NCI-H2029 treated with DMSO at 0.1 percent for 48 hours (cell line): ENCODE measurements around the gene SYNE2.
A peak's percentile ranks its signal among the peaks of the same experiment; 100 is the strongest.
"Not testable (repeated sequence)": the region's sequence is repeated elsewhere in the genome, so short reads cannot be mapped to it uniquely, and the experiment has no call there.

ENCODE experiments used
- DNase-seq: peaks from one replicate; lab custom pipeline; 2025; lab: John Stamatoyannopoulos, UW

Gene SYNE2

GRCh38 chr14:63852817-63853731 lies at the start of gene SYNE2:
TSS of gene SYNE2 (plus strand) at chr14:63853004. CDS start at chr14:63909149, 56,145 bp downstream.
- DNase-seq = no peak

GRCh38 chr14:63803221-63803791 lies 49.5 kb upstream of the SYNE2 start:
- DNase-seq = not testable (repeated sequence)

GRCh38 chr14:63806064-63806463 lies 46.7 kb upstream of the SYNE2 start:
- not testable (repeated sequence) for DNase-seq

- DNase-seq = not testable (repeated sequence)
These were observed 41.1 kb upstream of the SYNE2 start for GRCh38 chr14:63811692-63812091.

GRCh38 chr14:63833728-63834127 lies 19.1 kb upstream of the SYNE2 start:
- DNase-seq = no peak

- no peak for DNase-seq
These were observed 11.8 kb upstream of the SYNE2 start for GRCh38 chr14:63840981-63841380.

GRCh38 chr14:63843796-63844195 lies 9.0 kb upstream of the SYNE2 start:
- DNase-seq = no peak

- no peak for DNase-seq
These were observed 3.9 kb upstream of the SYNE2 start for GRCh38 chr14:63848890-63849289.

- DNase-seq = no peak
These were observed 460 bp upstream of the SYNE2 start for GRCh38 chr14:63852271-63852816.

GRCh38 chr14:63853831-63854293 lies 1.1 kb downstream of the SYNE2 start:
- DNase-seq = no peak

GRCh38 chr14:63854330-63854729 lies 1.5 kb downstream of the SYNE2 start:
- no peak for DNase-seq

GRCh38 chr14:63855281-63855680 lies 2.5 kb downstream of the SYNE2 start:
- no peak for DNase-seq

GRCh38 chr14:63857466-63858030 lies 4.7 kb downstream of the SYNE2 start:
- no peak for DNase-seq

- no peak for DNase-seq
These were observed 7.3 kb downstream of the SYNE2 start for GRCh38 chr14:63860146-63860545.

- no peak for DNase-seq
These were observed 9.4 kb downstream of the SYNE2 start for GRCh38 chr14:63862163-63862562.

- DNase-seq = no peak
These were observed 10.2 kb downstream of the SYNE2 start for GRCh38 chr14:63863004-63863403.

GRCh38 chr14:63864775-63865174 lies 12.0 kb downstream of the SYNE2 start:
- not testable (repeated sequence) for DNase-seq

- no peak for DNase-seq
These were observed 15.4 kb downstream of the SYNE2 start for GRCh38 chr14:63867933-63868921.

- DNase-seq = peak; percentile 32
These were observed 17.3 kb downstream of the SYNE2 start for GRCh38 chr14:63869940-63870752.

GRCh38 chr14:63870753-63871037 lies 17.9 kb downstream of the SYNE2 start:
- DNase-seq = not testable (repeated sequence)

GRCh38 chr14:63874223-63874622 lies 21.4 kb downstream of the SYNE2 start:
- no peak for DNase-seq
